Choroid plexus epithelial cell (primary cell): ENCODE results near the gene TPK1.

ENCODE experiments used
- DNase-seq: peaks from one replicate; pipeline ENCODE4 v3.0.0-alpha.2; 2010; ENCODE audit warnings: low read depth
- H3K4me3 ChIP-seq: 2 replicates; pipeline ENCODE4 v1.5.1; 2011; ENCODE audit warnings: low read depth, mild to moderate bottlenecking, control low read depth, low read length, moderate library complexity
- TF ChIP-seq, protein P1 (sequence below): conservative IDR thresholded peaks from 2 replicates; pipeline ENCODE4 v1.5.1; 2011; ENCODE audit warnings: low read depth, mild to moderate bottlenecking, control low read depth, inconsistent platforms, low read length, moderate library complexity

The TPK1 gene

GRCh38 chr7:144836545-144836842 is 641 bp upstream of the TPK1 start:
- no peak for DNase-seq
- peak overlapping the region; percentile 79 for H3K4me3 ChIP-seq

DNA sequence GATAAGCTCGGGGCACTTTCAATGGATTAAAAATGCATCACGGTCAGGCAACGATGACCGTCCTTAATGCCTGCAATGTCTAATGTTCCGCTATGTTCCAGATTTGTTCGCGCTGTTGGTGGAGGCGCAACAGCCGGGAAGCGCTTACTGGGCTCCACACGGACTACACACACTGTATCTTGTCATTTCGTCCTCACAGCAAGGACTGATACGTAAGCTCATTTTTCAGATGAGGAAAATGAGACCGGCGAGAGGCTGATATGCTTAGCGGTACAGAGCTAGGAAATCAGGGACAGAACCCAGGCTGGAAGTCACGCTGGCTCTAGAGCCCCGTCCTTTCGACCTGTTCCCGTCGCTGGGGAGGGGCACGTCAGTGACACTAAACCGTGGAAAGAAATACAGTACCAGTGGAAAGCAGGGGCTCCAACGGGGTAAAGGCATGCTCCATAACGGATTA is 670 bp downstream of the TPK1 start:
- TF ChIP-seq, protein P1, sequence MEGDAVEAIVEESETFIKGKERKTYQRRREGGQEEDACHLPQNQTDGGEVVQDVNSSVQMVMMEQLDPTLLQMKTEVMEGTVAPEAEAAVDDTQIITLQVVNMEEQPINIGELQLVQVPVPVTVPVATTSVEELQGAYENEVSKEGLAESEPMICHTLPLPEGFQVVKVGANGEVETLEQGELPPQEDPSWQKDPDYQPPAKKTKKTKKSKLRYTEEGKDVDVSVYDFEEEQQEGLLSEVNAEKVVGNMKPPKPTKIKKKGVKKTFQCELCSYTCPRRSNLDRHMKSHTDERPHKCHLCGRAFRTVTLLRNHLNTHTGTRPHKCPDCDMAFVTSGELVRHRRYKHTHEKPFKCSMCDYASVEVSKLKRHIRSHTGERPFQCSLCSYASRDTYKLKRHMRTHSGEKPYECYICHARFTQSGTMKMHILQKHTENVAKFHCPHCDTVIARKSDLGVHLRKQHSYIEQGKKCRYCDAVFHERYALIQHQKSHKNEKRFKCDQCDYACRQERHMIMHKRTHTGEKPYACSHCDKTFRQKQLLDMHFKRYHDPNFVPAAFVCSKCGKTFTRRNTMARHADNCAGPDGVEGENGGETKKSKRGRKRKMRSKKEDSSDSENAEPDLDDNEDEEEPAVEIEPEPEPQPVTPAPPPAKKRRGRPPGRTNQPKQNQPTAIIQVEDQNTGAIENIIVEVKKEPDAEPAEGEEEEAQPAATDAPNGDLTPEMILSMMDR = no peak
- H3K4me3 ChIP-seq = peak overlapping the region; percentile 79
- DNase-seq = peak; percentile 73

More at GRCh38 chr7:144836545-144836842, 641 bp upstream of the TPK1 start:
- TF ChIP-seq, protein P1 = no peak

- TF ChIP-seq, protein P1 = no peak
- peak overlapping the region; percentile 79 for H3K4me3 ChIP-seq
- DNase-seq = peak; percentile 65
Measured at GRCh38 chr7:144834641-144835144, 1.2 kb downstream of the TPK1 start.

DNA sequence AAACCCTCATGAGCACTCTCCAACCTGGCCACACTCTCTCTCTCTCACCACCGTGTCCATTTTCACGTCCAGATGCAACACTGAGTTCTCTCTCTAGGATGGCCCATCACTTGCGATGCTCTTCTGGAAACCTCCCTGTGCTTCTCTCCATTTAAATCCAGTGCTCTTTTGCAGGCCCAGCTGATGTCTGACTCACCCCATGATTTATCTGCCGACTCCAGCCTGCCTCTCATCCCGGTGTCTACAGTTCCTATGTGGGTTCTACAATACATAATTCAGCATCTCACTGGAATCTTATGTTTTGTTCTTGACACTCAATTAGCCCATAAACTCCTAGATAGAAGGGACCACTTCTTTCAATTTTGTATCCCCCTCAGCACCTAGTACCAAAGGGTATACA is 5.0 kb downstream of the TPK1 start:
- TF ChIP-seq, protein P1 = no peak
- no peak overlapping the region for H3K4me3 ChIP-seq
- peak; percentile 56 for DNase-seq

DNA sequence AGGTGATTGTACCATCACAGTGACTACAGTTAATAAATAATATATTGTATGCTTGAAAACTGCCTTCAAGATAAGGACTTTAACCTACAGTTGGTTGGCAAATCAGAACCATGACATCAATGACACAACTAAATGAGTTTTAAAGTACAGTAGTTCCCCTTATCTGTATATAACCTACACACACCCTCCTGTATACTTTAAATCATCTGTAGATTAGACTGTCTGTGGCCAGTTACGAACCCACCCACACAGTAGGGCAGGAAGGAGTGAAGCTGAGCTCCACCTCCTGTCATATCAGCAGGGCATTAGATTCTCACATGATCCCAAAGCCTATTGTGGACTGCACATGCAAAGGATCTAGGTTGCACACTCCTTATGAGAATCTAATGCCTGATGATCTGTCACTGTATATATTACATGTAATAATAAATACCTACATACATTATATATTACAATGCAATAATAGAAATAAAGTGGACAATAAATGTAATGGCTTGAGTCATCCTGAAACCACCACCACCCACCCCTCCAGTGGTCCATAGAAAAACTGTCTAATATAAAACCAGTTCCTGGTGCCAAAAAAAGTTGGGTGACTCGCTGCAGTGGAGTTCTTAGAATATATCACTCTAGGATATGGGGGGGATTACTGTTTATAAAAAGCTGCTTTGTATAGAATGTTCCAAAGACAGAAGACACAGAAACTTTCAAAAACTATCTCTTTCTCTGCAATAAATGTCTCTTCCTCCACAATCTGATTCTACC is 5.6 kb downstream of the TPK1 start:
- TF ChIP-seq, protein P1 = no peak
- no peak for DNase-seq

GRCh38 chr7:144827621-144828020 is 8.2 kb downstream of the TPK1 start:
- TF ChIP-seq, protein P1 = no peak
- DNase-seq = peak; percentile 96
- no peak overlapping the region for H3K4me3 ChIP-seq

More for the DNA sequence above, 5.6 kb downstream of the TPK1 start:
- H3K4me3 ChIP-seq = no peak overlapping the region

DNA sequence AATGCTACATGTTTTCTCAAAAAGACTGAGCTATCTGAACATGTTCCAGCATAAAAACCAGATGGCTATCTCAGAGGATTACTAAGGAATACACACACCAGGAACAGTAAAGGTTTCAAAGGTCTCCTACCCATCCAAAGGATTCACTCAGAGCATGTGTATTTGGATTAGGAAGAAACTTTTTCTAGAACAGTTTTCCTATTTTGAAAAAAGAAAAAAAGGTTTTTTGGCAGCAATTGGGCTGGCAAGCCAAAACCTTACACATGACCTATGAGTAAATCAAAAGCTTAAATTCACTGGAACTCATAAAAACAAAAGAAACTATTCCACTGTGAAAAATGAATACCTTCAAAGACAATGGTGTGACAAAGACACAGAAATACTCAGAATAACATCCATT is 9.6 kb downstream of the TPK1 start:
- TF ChIP-seq, protein P1 = no peak
- peak; percentile 23 for DNase-seq
- no peak overlapping the region for H3K4me3 ChIP-seq
